GM19025 (cell line): Measurements from ENCODE around the gene UNC45B.
"Not testable (repeated sequence)": the region's sequence is repeated elsewhere in the genome, so short reads cannot be mapped to it uniquely, and the experiment has no call there.

Experiments
- ATAC-seq: cut with Tn5 transposase; IDR thresholded peaks from one replicate; pipeline ENCODE4 v1.9.1; 2021; ENCODE audit warnings: mild to moderate bottlenecking, low read depth, moderate library complexity; ENCODE audit not compliant: unreplicated experiment

Gene UNC45B

GRCh38 chr17:35169835-35170363 lies 22.3 kb downstream of the UNC45B start:
- no peak for ATAC-seq

GRCh38 chr17:35170968-35171771 lies 23.6 kb downstream of the UNC45B start:
- ATAC-seq: no peak

GRCh38 chr17:35171834-35172233 lies 24.2 kb downstream of the UNC45B start:
- ATAC-seq: no peak

GRCh38 chr17:35172321-35172720 lies 24.7 kb downstream of the UNC45B start:
- ATAC-seq: not testable (repeated sequence)

- ATAC-seq: no peak
These were observed 27.3 kb downstream of the UNC45B start for GRCh38 chr17:35174835-35175334.

GRCh38 chr17:35175638-35176415 lies 28.2 kb downstream of the UNC45B start:
- ATAC-seq: no peak

GRCh38 chr17:35176897-35177296 lies 29.3 kb downstream of the UNC45B start:
- no peak for ATAC-seq

GRCh38 chr17:35179379-35179778 lies 31.8 kb downstream of the UNC45B start:
- ATAC-seq: not testable (repeated sequence)

- no peak for ATAC-seq
These were observed 35.7 kb downstream of the UNC45B start for GRCh38 chr17:35183332-35183731.

GRCh38 chr17:35184274-35184673 lies 36.7 kb downstream of the UNC45B start:
- no peak for ATAC-seq

GRCh38 chr17:35185849-35186248 lies 38.2 kb downstream of the UNC45B start:
- no peak for ATAC-seq

- no peak for ATAC-seq
These were observed 39.9 kb downstream of the UNC45B start for GRCh38 chr17:35187481-35187880.

GRCh38 chr17:35188111-35188510 lies 40.5 kb downstream of the UNC45B start:
- no peak for ATAC-seq

GRCh38 chr17:35189291-35189690 lies 41.7 kb downstream of the UNC45B start:
- no peak for ATAC-seq

GRCh38 chr17:35191001-35191695 lies 43.5 kb downstream of the UNC45B start:
- no peak for ATAC-seq

GRCh38 chr17:35192708-35193107 lies 45.1 kb downstream of the UNC45B start:
- no peak for ATAC-seq

- ATAC-seq: not testable (repeated sequence)
These were observed 46.4 kb downstream of the UNC45B start, which contains the start of gene SLC35G3 for GRCh38 chr17:35194001-35194400. Gene SLC35G3 (minus strand): TSS chr17:35194393. CDS start chr17:35194307, 86 bp downstream.

GRCh38 chr17:35195062-35195461 lies 47.4 kb downstream of the UNC45B start:
- ATAC-seq: not testable (repeated sequence)

- ATAC-seq: not testable (repeated sequence)
These were observed 55.0 kb downstream of the UNC45B start for GRCh38 chr17:35202582-35202981.

GRCh38 chr17:35210741-35211140 lies 63.1 kb downstream of the UNC45B start:
- no peak for ATAC-seq
